K562 (cell line): Measurements from ENCODE around the gene ELAC1. TPM values are rescaled to one million over a fixed set of nuclear protein-coding genes. Genes with fewer than 3 reads are reported as not detected.
A peak's percentile ranks its signal among the peaks of the same experiment; 100 is the strongest.

Experiments used
- ATF3 ChIP-seq, 2 experiments: fragments of 450-650 bp in 1 of 2; sonication (generic) in 1 of 2; formaldehyde crosslinking in 1 of 2; IDR thresholded peaks in 1 of 2; conservative IDR thresholded peaks in 1 of 2; 2 replicates each; pipeline versions ENCODE4 v1.6.1 to v1.8.1; 2016 to 2023; ENCODE audit warnings: mild to moderate bottlenecking in 2 of 2, moderate library complexity in 2 of 2, inconsistent platforms in 1 of 2, missing genetic modification reagents in 1 of 2
- CC2D1A ChIP-seq: fragments of 450-650 bp; IDR thresholded peaks from 2 replicates; pipeline ENCODE4 v1.6.1; 2017; ENCODE audit warnings: mild to moderate bottlenecking
- CEBPG ChIP-seq, 3 experiments: fragments of 200-800 bp in 1 of 3; sonication (Bioruptor generic) in 1 of 3; sonication (generic) in 1 of 3; formaldehyde crosslinking in 1 of 3; IDR thresholded peaks in 2 of 3; conservative IDR thresholded peaks in 1 of 3; 2 replicates each; pipeline versions ENCODE4 v1.6.1 to v1.8.0; 2016 to 2022; ENCODE audit warnings: missing compliant biosample characterization in 2 of 3, missing genetic modification characterization in 2 of 3, mild to moderate bottlenecking in 1 of 3, missing genetic modification reagents in 1 of 3
- CREB3 ChIP-seq: fragments of 450-650 bp; conservative IDR thresholded peaks from 2 replicates; pipeline ENCODE4 v1.6.1; 2016; ENCODE audit warnings: missing genetic modification characterization, low read depth, mild to moderate bottlenecking, missing compliant biosample characterization, moderate library complexity
- DACH1 ChIP-seq: fragments of 450-650 bp; IDR thresholded peaks from 2 replicates; pipeline ENCODE4 v1.6.1; 2018; ENCODE audit not compliant: partially characterized antibody
- DPF2 ChIP-seq: fragments of 450-650 bp; IDR thresholded peaks from 2 replicates; pipeline ENCODE4 v1.6.1; 2016
- FOXA3 ChIP-seq, 2 experiments: fragments of 450-650 bp in 1 of 2; sonication (generic) in 1 of 2; formaldehyde crosslinking; IDR thresholded peaks in 1 of 2; conservative IDR thresholded peaks in 1 of 2; 2 replicates each; pipeline versions ENCODE4 v1.4.0 to v1.8.0; 2020 to 2022; ENCODE audit warnings: mild to moderate bottlenecking in 2 of 2, missing genetic modification reagents in 1 of 2
- HMBOX1 ChIP-seq: sonication (generic); IDR thresholded peaks from 2 replicates; pipeline ENCODE4 v1.6.1; 2016
- ILK ChIP-seq: fragments of 450-650 bp; IDR thresholded peaks from 2 replicates; pipeline ENCODE4 v1.6.1; 2016; ENCODE audit warnings: missing genetic modification characterization, low read depth, mild to moderate bottlenecking, missing compliant biosample characterization, moderate library complexity, borderline replicate concordance
- MTA2 ChIP-seq: fragments of 450-650 bp; IDR thresholded peaks from 2 replicates; pipeline ENCODE4 v1.6.1; 2016; ENCODE audit warnings: low read depth
- NCOR1 ChIP-seq: fragments of 450-650 bp; IDR thresholded peaks from 2 replicates; pipeline ENCODE4 v1.6.1; 2016; ENCODE audit warnings: mild to moderate bottlenecking, moderate library complexity
- NR2C1 ChIP-seq, 2 experiments: fragments of 450-650 bp; IDR thresholded peaks; 2 replicates each; pipeline ENCODE4 v1.6.1; 2017; ENCODE audit warnings: mild to moderate bottlenecking in 2 of 2, antibody characterized with exemption in 1 of 2, inconsistent platforms in 1 of 2, missing compliant biosample characterization in 1 of 2, missing genetic modification characterization in 1 of 2
- PML ChIP-seq: IDR thresholded peaks from 2 replicates; pipeline ENCODE4 v1.6.1; 2012; ENCODE audit warnings: low read length, inconsistent platforms
- POLR3G ChIP-seq: IDR thresholded peaks from 2 replicates; pipeline ENCODE4 v1.6.1; 2011; ENCODE audit not compliant: insufficient read length, insufficient replicate concordance; ENCODE audit errors: extremely low read depth
- SIX5 ChIP-seq, 2 experiments: IDR thresholded peaks; 2 replicates each; pipeline ENCODE4 v1.6.1; 2011; ENCODE audit warnings: low read length in 2 of 2, borderline replicate concordance in 1 of 2, low read depth in 1 of 2, mild to moderate bottlenecking in 1 of 2, moderate library complexity in 1 of 2; ENCODE audit not compliant: insufficient read depth in 1 of 2
- SMAD4 ChIP-seq: fragments of 250-450 bp; sonication (Bioruptor Pico); conservative IDR thresholded peaks from 2 replicates; pipeline ENCODE4 v1.8.0; 2021; ENCODE audit warnings: inconsistent platforms, mild to moderate bottlenecking, moderate library complexity
- SMARCE1 ChIP-seq: fragments of 450-650 bp; IDR thresholded peaks from 2 replicates; pipeline ENCODE4 v1.7.1; 2016; ENCODE audit warnings: mild to moderate bottlenecking
- TAF7 ChIP-seq: fragments of 450-650 bp; IDR thresholded peaks from 2 replicates; pipeline ENCODE4 v1.6.1; 2016; ENCODE audit warnings: missing genetic modification characterization, missing compliant biosample characterization
- TEAD4 ChIP-seq, 2 experiments: sonication (generic) in 1 of 2; formaldehyde crosslinking in 1 of 2; IDR thresholded peaks; 2 replicates each; pipeline versions ENCODE4 v1.6.1 to v1.8.0; 2012 to 2022; ENCODE audit warnings: borderline replicate concordance in 1 of 2, inconsistent platforms in 1 of 2, low read length in 1 of 2, mild to moderate bottlenecking in 1 of 2, missing genetic modification reagents in 1 of 2
- ZBTB43 ChIP-seq: sonication (generic); formaldehyde crosslinking; IDR thresholded peaks from 2 replicates; pipeline ENCODE4 v1.8.0; 2023; ENCODE audit warnings: mild to moderate bottlenecking, missing genetic modification reagents
- ZNF146 ChIP-seq: IDR thresholded peaks from one replicate; pipeline ENCODE4 v1.6.1; 2018; ENCODE audit warnings: missing compliant biosample characterization; ENCODE audit not compliant: unreplicated experiment
- polyA plus RNA-seq, 8 experiments: library from polyadenylated mRNA; depleted of rRNA in 4 of 8; stranded (reverse) in 5 of 8; unstranded in 3 of 8; fragments of >200 nt; fragmentation: Nextera tagmentation in 2 of 8; fragmentation: Illumina TruSeq in 1 of 8; extraction: Ambion mirVana in 2 of 8; extraction: Trizol in 1 of 8; gene quantifications; 2 replicates each; pipeline versions ENCODE4 v1.2.1 to v1.2.3, GENCODE V29; 2011 to 2014; ENCODE audit warnings: inconsistent platforms in 1 of 8, missing spikeins in 1 of 8
- total RNA-seq, 7 experiments: library from RNA; depleted of rRNA in 6 of 7; stranded (reverse); fragments of >200 nt in 6 of 7; fragmentation: Illumina TruSeq in 2 of 7; extraction: Trizol in 2 of 7; gene quantifications; 2 replicates each; pipeline versions ENCODE4 v1.2.1 to v1.2.3, GENCODE V29; 2011 to 2021; ENCODE audit warnings: low replicate concordance in 1 of 7

ELAC1 gene
- total and polyA plus RNA-seq, 9 of the 15 experiments (the other 6 are each of a cell fraction or from before 2014, with no cell fraction given): 3.7 to 7.7 (median 4.9) TPM

- TF ChIP-seq SIX5 (IDR thresholded peaks at IDR 0.05; ENCODE audit: borderline replicate concordance in 1 of 2, insufficient read depth in 1 of 2, low read depth in 1 of 2, low read length in 2 of 2) (no peak), SMAD4 (CRISPR knock-in tag) (peak; percentile 64), CEBPG (CRISPR knock-in tag; IDR thresholded peaks at IDR 0.05) (no peak), CEBPG (tag; conservative IDR thresholded peaks at IDR 0.05 in 1 of 2, IDR thresholded peaks at IDR 0.05 in 1 of 2) (peak in 1 of 2 experiments; percentile 34; a peak in 1 of 4 replicates), CREB3 (no peak), DACH1 (no peak), CC2D1A (0 out of 2 replicates have a peak, but pooled peaks have one; percentile 11), SMARCE1 (0 out of 2 replicates have a peak, but pooled peaks have one; percentile 31), ATF3 (IDR thresholded peaks at IDR 0.05) (0 out of 2 replicates have a peak, but pooled peaks have one; percentile 39), ATF3 (CRISPR knock-in tag; conservative IDR thresholded peaks at IDR 0.05) (no peak), PML (peak; percentile 55; the same call in 1 of the 2 replicates), NCOR1 (peak; percentile 86), TEAD4 (IDR thresholded peaks at IDR 0.05; ENCODE audit: low read length) (peak; percentile 88), TEAD4 (CRISPR knock-in tag; IDR thresholded peaks at IDR 0.05; ENCODE audit: borderline replicate concordance) (no peak), MTA2 (peak; percentile 77), POLR3G (no peak), DPF2 (peak; percentile 57; the same call in 1 of the 2 replicates), TAF7 (tag) (no peak), ILK (tag) (no peak), ZBTB43 (CRISPR knock-in tag) (no peak), ZNF146 (no peak), NR2C1 (IDR thresholded peaks at IDR 0.05) (peak; percentile 57; the same call in 1 of the 2 replicates), NR2C1 (tag; IDR thresholded peaks at IDR 0.05) (peak; percentile 48; the same call in 1 of the 2 replicates), FOXA3 (CRISPR knock-in tag; conservative IDR thresholded peaks at IDR 0.05 in 1 of 2, IDR thresholded peaks at IDR 0.05 in 1 of 2) (peak; percentile 89 to 90), HMBOX1 (peak; percentile 68; the same call in 1 of the 2 replicates)
Measured at GRCh38 chr18:51006948-51007789, 39.3 kb downstream of the ELAC1 start (continued).
